NOMO-1 (cell line): Measurements from ENCODE around the gene ZBTB7C.
A peak's percentile ranks its signal among the peaks of the same experiment; 100 is the strongest.

ENCODE experiments used
- DNase-seq, 2 experiments: peaks; one replicate each; lab custom pipeline; 2025; ENCODE audit not compliant: unreplicated experiment in 2 of 2; lab: John Stamatoyannopoulos, UW

Gene ZBTB7C

DNA sequence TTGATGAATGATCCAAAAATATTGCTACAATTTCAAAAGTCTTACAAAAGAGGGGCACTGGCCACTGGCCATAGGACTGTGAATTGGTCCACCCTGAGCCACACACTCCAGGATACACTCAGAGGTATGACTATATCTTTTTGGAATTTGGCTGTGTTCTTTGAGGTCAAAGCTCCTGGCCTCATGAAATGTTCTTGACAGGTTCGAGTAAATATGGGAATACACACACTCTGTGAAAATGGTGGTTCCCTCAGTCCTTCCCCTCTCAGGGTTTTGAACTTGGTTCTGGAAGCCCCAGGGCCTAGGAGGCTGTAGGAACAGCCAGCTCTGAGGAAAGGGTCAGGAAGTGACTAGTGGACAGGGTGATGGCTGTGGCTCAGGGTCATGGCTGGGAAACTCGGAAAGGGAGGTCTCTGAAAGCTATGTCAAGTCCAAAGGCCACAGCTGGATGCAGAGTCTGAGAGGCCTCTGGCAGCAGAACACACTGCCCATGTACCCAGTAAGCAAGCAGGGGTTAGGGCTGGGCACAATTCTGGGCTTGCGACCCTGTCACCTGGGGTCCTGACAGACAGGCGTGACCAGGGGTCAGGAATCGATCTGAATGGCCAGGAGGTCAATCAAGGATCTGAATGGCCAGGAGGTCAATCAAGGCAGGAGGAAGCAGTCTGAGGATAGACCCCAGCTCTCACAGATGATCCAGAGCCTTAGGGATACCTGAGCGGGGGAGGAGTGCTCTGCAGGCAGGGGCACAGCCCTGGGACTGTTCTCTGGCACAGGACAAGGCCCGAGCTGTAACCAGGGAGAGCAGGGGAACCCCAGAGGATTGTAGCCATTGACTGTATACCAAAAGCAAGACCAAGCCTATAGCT is 255.3 kb downstream of the ZBTB7C start:
- no peak for DNase-seq

GRCh38 chr18:48152549-48152948 is 256.6 kb downstream of the ZBTB7C start:
- DNase-seq, result no peak

DNA sequence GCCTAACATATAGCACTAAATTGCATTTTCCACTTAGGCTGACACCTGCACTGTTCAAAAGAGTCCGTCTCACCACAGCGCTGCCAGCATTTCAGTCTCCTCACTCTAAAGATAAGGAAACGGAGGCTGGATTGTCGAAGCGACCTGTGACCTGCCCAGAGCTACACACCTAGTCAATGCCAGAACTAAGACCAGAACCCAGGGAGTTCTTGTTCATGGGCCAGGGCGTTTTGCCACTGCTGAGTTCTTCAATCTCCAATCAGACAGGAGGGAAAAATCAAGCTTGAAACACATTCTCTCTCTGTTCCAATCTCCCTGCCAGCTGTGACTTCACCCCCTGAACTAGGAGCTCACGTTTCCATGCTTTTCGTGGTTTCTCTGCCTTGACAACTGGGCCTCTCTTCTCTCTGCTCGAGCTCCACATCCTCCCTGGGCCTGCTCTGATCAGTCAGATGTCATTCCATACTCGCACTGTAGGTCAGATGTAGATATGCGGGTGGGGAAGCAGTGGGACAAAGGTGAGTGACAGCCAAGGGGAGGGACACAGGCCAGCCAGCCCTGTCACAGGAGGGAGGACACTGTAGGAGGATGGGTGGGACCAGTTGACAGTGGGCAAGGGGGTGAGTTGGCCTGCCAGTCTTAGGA is 257.6 kb downstream of the ZBTB7C start:
- DNase-seq, result no peak

DNA sequence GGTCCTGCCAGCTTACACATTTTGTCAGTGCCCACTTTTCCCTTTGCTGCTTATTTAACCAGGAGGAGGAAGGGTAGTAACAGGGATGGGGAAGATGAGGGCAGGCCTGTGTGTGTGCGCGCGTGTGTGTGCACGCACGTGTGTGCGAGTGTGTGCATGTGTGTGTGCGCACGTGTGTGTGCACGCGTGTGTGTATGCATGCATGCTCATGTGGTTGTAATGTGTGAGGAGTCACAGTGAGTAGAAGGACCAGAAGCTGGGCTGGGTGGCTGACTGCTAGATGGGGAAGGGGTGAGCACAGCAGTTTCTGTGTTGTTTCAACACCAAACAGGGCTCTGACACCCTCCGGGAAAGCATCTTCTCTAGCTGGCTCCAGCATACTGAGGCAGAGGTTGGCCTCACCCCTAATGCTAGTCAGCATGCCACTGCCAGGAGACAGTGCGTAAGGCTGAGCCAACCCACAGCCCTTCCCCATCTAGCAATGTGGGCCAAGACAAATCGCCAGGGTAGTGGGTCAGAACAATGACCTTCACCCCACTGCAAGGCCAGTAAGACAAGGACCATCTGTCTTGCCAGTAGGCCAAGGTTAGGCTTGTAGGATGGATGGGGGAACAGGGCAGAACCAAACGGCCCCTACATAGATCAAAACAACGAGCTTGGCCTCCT is 260.0 kb downstream of the ZBTB7C start:
- no peak for DNase-seq

- DNase-seq, result no peak
Observed at GRCh38 chr18:48142994-48143393, 266.2 kb downstream of the ZBTB7C start.

DNA sequence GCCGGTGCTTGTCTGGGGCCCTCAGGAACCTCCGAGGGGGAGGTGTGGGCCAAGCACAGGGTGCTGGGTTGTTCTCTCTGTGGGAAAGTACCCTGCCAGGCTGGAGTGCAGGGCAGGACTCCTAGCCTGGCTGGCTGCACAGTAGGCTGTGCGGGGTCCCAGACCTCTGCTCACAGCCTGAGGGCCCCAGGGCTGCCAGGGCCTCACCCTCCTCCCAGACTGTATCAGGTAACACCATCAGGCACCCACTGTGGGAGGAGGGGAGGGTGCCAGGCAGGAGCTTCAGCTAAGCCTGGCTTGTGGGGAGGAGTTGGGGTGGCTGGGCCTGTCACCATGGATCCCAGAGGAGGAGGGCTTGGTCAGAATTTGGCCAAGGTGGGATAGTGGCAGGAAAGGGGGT is 266.8 kb downstream of the ZBTB7C start:
- DNase-seq, result no peak

- no peak for DNase-seq
Observed at GRCh38 chr18:48140731-48141130, 268.5 kb downstream of the ZBTB7C start.

GRCh38 chr18:48139431-48140347 is 269.5 kb downstream of the ZBTB7C start:
- no peak for DNase-seq

- no peak for DNase-seq
Observed at GRCh38 chr18:48138660-48139430, 270.3 kb downstream of the ZBTB7C start.

GRCh38 chr18:48138210-48138609 is 271.0 kb downstream of the ZBTB7C start:
- no peak for DNase-seq

GRCh38 chr18:48137374-48138081 is 271.7 kb downstream of the ZBTB7C start:
- DNase-seq, result no peak

DNA sequence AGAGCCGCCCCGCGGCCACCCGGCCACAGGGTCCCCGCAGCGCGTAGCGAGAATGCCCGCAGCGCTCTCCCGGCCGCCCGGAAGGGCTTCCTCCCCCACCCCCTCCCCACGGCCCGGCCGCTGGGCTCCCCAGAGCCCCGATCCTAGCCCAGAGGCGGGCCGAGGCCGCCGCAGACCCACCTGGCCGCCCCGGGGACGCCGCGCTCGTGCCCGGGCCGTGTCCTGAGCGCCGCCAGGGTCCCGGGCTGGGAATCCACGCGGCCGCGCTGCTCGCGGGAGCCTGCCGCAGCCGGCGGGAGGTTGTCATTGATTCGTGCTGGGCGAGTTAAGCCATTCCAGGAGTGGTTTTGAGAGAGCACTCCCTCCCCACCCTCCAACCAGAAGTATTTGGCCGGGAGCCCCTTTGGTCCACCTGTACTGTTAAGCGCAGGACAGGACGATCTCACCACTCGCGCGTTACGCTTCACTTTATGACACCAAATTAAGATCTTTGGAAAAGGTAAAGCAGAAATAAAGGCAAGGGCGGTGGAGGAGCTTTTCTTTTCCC is 272.3 kb downstream of the ZBTB7C start:
- peak in 1 of 2 experiments; percentile 11 for DNase-seq

DNA sequence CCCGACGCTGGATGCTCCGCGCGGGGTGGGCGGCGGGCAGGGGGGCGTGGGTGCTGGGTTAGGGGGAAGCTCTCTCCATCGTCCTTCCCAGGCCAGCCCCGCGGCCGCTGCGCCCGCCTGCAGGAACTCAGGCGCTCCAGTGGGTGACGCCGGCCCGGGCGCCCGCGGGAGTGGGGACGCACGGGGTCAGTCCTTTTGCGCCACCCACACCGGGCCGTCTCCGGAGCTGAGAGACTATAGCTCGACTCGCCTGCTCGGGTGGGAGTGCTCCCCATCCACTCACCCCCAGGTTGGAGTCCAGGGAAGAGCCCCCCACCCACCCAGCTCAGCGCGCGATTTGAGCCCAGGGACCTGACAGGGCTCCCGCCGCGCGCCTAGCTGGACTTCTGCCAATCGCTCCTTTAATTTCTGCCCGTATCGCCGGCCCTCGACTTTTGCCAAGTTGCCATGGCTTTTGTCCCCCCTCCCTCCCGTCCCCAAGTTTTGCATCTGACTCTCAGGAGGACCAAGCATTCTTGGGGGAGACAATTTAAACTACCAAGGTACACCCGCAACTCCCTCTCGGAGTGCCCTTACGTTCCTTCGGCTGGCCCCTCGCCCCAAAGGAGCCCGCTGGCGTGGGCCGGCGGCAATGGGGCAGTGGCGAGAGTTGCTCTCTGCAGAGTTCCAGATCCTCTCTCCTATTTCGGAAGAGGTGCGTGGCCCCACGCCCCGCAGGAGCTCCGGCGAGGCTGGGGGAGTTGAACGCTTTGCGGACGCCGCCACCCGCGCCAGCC is 272.9 kb downstream of the ZBTB7C start:
- DNase-seq, result no peak

DNA sequence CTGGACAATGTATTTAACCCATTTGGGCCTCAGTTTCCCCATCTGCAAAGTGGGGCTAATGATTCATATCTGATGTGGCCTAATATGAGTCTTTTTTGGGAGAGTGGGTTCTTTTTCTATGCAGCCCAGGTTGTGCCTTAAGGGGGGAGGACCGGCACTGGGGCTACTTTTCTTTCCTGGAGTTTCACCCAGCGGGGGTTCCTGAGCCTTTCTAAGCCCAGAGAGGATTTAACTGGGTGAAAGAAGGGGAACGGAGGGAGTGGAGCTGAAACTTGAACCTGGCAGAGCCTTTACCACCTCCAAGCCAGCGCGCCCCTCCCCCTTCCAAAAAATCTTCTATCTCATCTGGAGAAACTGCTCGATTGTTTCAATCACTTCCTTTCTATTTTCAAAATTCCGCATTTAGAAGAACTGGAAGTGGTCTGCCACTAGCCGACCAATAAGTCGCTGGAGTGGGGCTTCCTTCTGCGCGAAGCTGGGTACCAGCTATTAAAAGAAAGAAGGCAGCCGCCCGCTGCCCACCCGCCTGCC is 273.7 kb downstream of the ZBTB7C start:
- DNase-seq, result no peak

GRCh38 chr18:48134609-48135008 is 274.6 kb downstream of the ZBTB7C start:
- DNase-seq, result no peak

- DNase-seq, result no peak
Observed at GRCh38 chr18:48133671-48134251, 275.4 kb downstream of the ZBTB7C start.

GRCh38 chr18:48132797-48133655 is 276.2 kb downstream of the ZBTB7C start:
- DNase-seq, result no peak
